Measurements from ENCODE around the gene UCK2. TPM values are rescaled to one million over a fixed set of nuclear protein-coding genes. Genes with fewer than 3 reads are reported as not detected.

The UCK2 gene
- total and polyA plus RNA-seq, 2 of the 8 experiments (the other 6 are each of a cell fraction or from before 2014, with no cell fraction given) = 103 to 109 TPM

- TF ChIP-seq TAF7 (optimal IDR thresholded peaks at IDR 0.05; ENCODE audit: borderline replicate concordance, low read depth, low read length) (no peak), RNF2 (IDR thresholded peaks at IDR 0.05; ENCODE audit: borderline replicate concordance, low read depth, low read length, missing control alignments, poor library complexity, severe bottlenecking) (no peak), TEAD4 (IDR thresholded peaks at IDR 0.05; ENCODE audit: low read depth, low read length) (no peak), RAD21 (IDR thresholded peaks at IDR 0.05 in 1 of 2, conservative IDR thresholded peaks at IDR 0.05 in 1 of 2; ENCODE audit: low read depth in 2 of 2, low read length in 2 of 2) (no peak)
- TF ChIP-seq, protein P1, sequence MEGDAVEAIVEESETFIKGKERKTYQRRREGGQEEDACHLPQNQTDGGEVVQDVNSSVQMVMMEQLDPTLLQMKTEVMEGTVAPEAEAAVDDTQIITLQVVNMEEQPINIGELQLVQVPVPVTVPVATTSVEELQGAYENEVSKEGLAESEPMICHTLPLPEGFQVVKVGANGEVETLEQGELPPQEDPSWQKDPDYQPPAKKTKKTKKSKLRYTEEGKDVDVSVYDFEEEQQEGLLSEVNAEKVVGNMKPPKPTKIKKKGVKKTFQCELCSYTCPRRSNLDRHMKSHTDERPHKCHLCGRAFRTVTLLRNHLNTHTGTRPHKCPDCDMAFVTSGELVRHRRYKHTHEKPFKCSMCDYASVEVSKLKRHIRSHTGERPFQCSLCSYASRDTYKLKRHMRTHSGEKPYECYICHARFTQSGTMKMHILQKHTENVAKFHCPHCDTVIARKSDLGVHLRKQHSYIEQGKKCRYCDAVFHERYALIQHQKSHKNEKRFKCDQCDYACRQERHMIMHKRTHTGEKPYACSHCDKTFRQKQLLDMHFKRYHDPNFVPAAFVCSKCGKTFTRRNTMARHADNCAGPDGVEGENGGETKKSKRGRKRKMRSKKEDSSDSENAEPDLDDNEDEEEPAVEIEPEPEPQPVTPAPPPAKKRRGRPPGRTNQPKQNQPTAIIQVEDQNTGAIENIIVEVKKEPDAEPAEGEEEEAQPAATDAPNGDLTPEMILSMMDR (IDR thresholded peaks at IDR 0.05; ENCODE audit: control extremely low read depth in 1 of 3, insufficient read depth in 1 of 3, low read depth in 1 of 3, low read length in 3 of 3) = no peak
Observed at GRCh38 chr1:165849353-165850133, 22.1 kb downstream of the UCK2 start (continued).

All from H1 (cell line).